ENCODE results near the gene PPARA. TPM values are rescaled to one million over a fixed set of nuclear protein-coding genes. Genes with fewer than 3 reads are reported as not detected.

PPARA gene
- total RNA-seq, 1 donor from 2014 or later, result 9.3 TPM

DNA sequence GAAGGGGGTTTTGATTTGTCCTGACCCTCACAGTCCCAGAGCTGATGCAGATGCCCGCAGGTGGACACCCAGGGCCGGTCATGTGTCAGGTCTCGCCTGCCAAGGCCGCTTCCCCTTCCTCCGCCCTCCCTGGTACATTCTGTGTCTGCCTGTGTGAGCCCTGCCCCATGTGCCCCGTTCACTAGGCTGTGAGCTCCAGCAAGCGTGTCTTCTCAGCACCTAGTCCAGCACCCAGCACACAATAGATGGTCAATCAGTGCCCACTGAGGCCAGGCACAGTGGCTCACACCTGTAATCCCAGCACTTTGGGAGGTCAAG is 29.9 kb upstream of the PPARA start:
- Histone ChIP-seq H3K27me3 (ENCODE audit: control insufficient read depth, insufficient read depth, low read length) (no peaks in the 10 kb centered on the region), H3K36me3 (ENCODE audit: control insufficient read depth, insufficient read depth, low read length) (no peaks in the 10 kb centered on the region), H3K4me3 (ENCODE audit: low read depth, low read length) (no peak overlapping the region)
- TF ChIP-seq, protein P1, sequence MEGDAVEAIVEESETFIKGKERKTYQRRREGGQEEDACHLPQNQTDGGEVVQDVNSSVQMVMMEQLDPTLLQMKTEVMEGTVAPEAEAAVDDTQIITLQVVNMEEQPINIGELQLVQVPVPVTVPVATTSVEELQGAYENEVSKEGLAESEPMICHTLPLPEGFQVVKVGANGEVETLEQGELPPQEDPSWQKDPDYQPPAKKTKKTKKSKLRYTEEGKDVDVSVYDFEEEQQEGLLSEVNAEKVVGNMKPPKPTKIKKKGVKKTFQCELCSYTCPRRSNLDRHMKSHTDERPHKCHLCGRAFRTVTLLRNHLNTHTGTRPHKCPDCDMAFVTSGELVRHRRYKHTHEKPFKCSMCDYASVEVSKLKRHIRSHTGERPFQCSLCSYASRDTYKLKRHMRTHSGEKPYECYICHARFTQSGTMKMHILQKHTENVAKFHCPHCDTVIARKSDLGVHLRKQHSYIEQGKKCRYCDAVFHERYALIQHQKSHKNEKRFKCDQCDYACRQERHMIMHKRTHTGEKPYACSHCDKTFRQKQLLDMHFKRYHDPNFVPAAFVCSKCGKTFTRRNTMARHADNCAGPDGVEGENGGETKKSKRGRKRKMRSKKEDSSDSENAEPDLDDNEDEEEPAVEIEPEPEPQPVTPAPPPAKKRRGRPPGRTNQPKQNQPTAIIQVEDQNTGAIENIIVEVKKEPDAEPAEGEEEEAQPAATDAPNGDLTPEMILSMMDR (IDR thresholded peaks at IDR 0.05; ENCODE audit: insufficient read depth, low read length, poor library complexity, severe bottlenecking), result no peak
- DNase-seq (ENCODE audit: low read depth), result no peak

DNA sequence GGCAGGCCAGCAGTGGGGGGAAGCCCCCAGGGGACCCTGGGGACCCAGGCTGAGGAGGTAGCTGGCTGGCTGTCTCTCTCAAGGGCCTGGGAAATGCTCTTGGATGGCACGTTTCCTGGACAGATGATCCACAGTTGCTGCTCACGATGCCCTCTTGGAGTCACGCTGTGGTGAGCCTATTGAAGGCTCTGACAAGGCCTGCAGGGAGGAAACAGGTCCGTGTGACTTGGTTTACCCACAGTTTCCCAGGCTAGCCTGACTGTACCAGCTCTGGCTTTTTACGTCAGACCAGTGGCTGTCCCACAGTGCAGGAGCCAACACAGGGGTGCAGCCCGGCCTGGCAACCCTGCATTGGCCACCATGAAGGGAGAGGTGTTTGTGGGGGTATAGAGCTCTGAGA is 29.2 kb upstream of the PPARA start:
- TF ChIP-seq, protein P1 (IDR thresholded peaks at IDR 0.05; ENCODE audit: insufficient read depth, low read length, poor library complexity, severe bottlenecking), result no peak
- DNase-seq (ENCODE audit: low read depth), result no peak
- H3K27me3 ChIP-seq (ENCODE audit: control insufficient read depth, insufficient read depth, low read length), result no peaks in the 10 kb centered on the region
- H3K4me3 ChIP-seq (ENCODE audit: low read depth, low read length), result no peak overlapping the region
- H3K36me3 ChIP-seq (ENCODE audit: control insufficient read depth, insufficient read depth, low read length), result no peaks in the 10 kb centered on the region

DNA sequence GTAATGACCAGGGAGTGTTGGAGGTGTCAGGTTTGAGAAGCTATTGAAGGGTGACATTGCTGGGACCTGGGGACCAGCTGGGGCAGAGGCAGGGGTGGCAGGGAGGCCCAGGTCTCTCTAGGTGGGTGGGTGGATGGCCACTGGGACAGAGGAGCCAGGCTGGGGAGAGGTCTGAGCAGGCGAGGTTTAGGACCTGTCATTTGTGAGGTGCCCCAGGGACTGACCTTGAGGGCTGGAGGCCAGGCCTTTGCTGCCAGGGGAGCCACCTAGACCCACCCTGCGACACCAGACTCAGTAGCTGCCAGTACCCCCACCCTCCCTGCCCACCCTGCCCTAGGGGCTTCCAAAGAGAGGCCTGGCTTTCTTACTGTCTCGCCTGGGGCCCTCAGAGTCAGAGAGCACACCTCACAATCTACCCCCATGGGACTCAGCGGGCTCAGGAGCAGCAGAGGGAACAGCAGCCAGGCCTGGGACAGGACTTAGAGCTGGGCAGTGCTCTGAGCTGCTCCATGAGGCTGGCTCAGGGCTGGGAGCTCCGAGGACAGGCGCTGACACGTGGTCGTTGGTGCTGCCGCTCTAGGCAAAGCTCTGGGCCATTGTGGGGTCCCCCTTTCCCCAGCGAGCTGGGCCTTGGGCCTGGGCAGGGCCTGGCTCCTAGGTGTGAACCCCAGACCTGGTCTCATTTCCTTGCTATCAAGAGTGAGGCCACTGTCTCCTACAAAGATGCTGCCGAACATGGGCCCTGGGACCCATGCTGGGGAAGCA is 28.6 kb upstream of the PPARA start:
- no peak for DNase-seq (ENCODE audit: low read depth)
- TF ChIP-seq, protein P1 (IDR thresholded peaks at IDR 0.05; ENCODE audit: insufficient read depth, low read length, poor library complexity, severe bottlenecking), result no peak
- no peak overlapping the region for H3K4me3 ChIP-seq (ENCODE audit: low read depth, low read length)
- no peaks in the 10 kb centered on the region for H3K27me3 ChIP-seq (ENCODE audit: control insufficient read depth, insufficient read depth, low read length)
- H3K36me3 ChIP-seq (ENCODE audit: control insufficient read depth, insufficient read depth, low read length), result no peaks in the 10 kb centered on the region

DNA sequence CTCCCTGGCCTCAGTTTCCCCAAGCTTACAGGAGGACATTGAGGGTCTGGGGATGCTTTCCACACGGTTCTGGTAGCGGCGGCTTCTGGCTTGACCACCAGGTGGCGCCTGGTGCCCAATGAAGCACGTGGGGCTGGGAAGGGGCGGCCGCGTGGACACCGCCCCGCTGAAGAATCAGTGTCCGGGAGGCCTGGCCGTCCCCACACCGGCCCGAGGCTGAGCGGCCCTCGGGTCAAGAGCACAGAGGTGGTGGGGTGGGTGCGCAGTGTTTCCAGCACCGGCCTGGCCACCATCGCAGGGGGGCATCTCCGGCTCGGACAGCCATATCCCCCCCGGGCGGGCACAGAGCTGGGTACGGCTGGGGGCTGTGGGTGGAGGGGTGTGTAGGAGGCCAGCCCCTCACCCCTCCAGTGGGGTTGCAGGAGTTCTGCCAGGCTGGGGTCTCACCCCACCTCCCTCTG is 27.8 kb upstream of the PPARA start:
- DNase-seq (ENCODE audit: low read depth), result no peak
- TF ChIP-seq, protein P1 (IDR thresholded peaks at IDR 0.05; ENCODE audit: insufficient read depth, low read length, poor library complexity, severe bottlenecking), result peak; percentile 85
- Histone ChIP-seq H3K36me3 (ENCODE audit: control insufficient read depth, insufficient read depth, low read length) (no peaks in the 10 kb centered on the region), H3K27me3 (ENCODE audit: control insufficient read depth, insufficient read depth, low read length) (no peaks in the 10 kb centered on the region), H3K4me3 (ENCODE audit: low read depth, low read length) (no peak overlapping the region)

DNA sequence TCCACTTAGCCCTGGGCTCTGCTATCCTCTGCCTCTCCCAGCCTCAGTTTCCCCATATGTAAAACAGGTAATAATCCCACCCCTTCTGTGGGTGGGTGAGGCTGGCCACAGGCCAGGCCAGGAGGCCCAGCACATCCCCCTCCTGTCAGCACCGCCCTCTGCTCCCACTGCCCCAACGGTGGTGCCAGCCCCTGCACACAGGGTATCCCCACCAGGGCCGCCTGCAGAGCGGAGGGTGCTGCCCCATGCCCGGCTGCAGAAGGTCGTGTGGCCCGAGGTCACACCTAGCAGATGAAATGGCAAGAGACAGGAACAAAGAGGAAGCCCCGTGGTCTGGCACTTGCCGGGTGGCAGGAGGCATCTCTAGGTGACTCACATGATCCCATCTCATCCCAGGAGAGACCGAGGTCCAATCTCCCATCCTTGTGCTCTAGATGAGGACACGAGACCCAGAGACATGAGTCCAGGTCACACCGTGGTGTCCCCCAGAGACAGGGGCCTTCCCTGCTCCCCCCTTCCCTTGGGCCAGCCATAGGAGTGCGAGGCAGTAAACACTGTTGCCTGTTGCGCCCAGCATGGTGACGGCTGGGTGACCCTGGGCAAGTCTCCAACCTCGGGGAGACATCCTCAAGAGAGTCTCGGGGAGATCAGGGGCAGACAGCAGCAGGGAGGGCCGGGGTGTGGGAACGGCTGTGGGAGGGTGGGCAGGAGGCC is 27.2 kb upstream of the PPARA start:
- DNase-seq (ENCODE audit: low read depth), result no peak
- TF ChIP-seq, protein P1 (IDR thresholded peaks at IDR 0.05; ENCODE audit: insufficient read depth, low read length, poor library complexity, severe bottlenecking), result no peak
- H3K4me3 ChIP-seq (ENCODE audit: low read depth, low read length), result no peak overlapping the region
- H3K36me3 ChIP-seq (ENCODE audit: control insufficient read depth, insufficient read depth, low read length), result no peaks in the 10 kb centered on the region
- H3K27me3 ChIP-seq (ENCODE audit: control insufficient read depth, insufficient read depth, low read length), result no peaks in the 10 kb centered on the region

All from kidney epithelial cell (primary cell).